Heart left ventricle (tissue), 16 donors: ENCODE measurements around the gene DCN. TPM values are rescaled to one million over a fixed set of nuclear protein-coding genes. Genes with fewer than 3 reads are reported as not detected.

ENCODE experiments used
- ATAC-seq, 4 donors: fragments of 200-7000 bp; cut with Tn5 transposase; one replicate each; pipeline ENCODE4 v1.9.1; 2020 to 2022; ENCODE audit warnings: moderate library complexity in 4 of 4, mild to moderate bottlenecking in 3 of 4, moderate number of reproducible peaks in 1 of 4
- DNase-seq, 5 donors: peaks; one replicate each; pipeline ENCODE4 v3.0.0-alpha.2; 2020
- H3K27ac ChIP-seq, 12 donors: fragments of 200-600 bp; sonication (generic) in 4 of 12; one replicate each; pipeline versions ENCODE4 v1.5.0 to v1.8.0; 2016 to 2022; ENCODE audit warnings: mild to moderate bottlenecking in 2 of 12
- H3K27me3 ChIP-seq, 9 donors: fragments of 200-600 bp; sonication (generic) in 2 of 9; one replicate each; pipeline versions ENCODE4 v1.5.1 to v1.8.0; 2016 to 2022; ENCODE audit warnings: mild to moderate bottlenecking in 3 of 9
- H3K36me3 ChIP-seq, 9 donors: fragments of 200-600 bp; sonication (generic) in 2 of 9; one replicate each; pipeline versions ENCODE4 v1.5.0 to v1.8.0; 2018 to 2022; ENCODE audit warnings: mild to moderate bottlenecking in 2 of 9
- H3K4me1 ChIP-seq, 12 donors: fragments of 200-600 bp; sonication (generic) in 4 of 12; one replicate each; pipeline versions ENCODE4 v1.5.0 to v1.8.0; 2016 to 2022; ENCODE audit warnings: mild to moderate bottlenecking in 3 of 12
- H3K4me3 ChIP-seq, 12 donors: fragments of 200-600 bp; sonication (generic) in 4 of 12; one replicate each; pipeline versions ENCODE4 v1.5.0 to v1.8.0; 2017 to 2022; ENCODE audit warnings: mild to moderate bottlenecking in 9 of 12, moderate library complexity in 4 of 12
- H3K9me3 ChIP-seq, 12 donors: fragments of 200-600 bp; sonication (generic) in 4 of 12; one replicate each; pipeline versions ENCODE4 v1.5.0 to v1.8.0; 2016 to 2022; ENCODE audit warnings: mild to moderate bottlenecking in 1 of 12
- CTCF ChIP-seq, 12 donors: fragments of 200-600 bp; sonication (generic) in 4 of 12; IDR thresholded peaks; one replicate each; pipeline versions ENCODE4 v1.5.0 to v1.8.0; 2018 to 2022; ENCODE audit warnings: antibody characterized with exemption in 12 of 12, mild to moderate bottlenecking in 5 of 12
- POLR2A ChIP-seq, 2 donors: fragments of 450-650 bp; IDR thresholded peaks; one replicate each; pipeline ENCODE4 v1.6.1; 2017; ENCODE audit warnings: antibody characterized with exemption in 2 of 2, mild to moderate bottlenecking in 2 of 2, moderate library complexity in 2 of 2
- WGBS, 4 donors: extraction: QIAGEN DNeasy Blood & Tissue Kit in 2 of 4; methylation state at CpG; one replicate each; pipeline versions ENCODE4 v1.1.5 to v1.1.7; 2013 to 2018; 5-methylcytosine and 5-hydroxymethylcytosine counted together
- intact Hi-C, 10 donors: fragments of 100-400 bp; cut with DNase I; formaldehyde crosslinking; loops; one replicate each; pipeline versions ENCODE4 v1.11.1 to v1.14.2; 2022
- polyA plus RNA-seq, 2 donors: library from polyadenylated mRNA; stranded (reverse); fragments of 200-250 nt; gene quantifications; one replicate each; pipeline ENCODE4 v1.2.3, GENCODE V29; 2013
- total RNA-seq, 9 donors: library from RNA; depleted of rRNA in 2 of 9; stranded (reverse); fragments of >200 nt in 2 of 9; fragmentation: NEBNext Ultra II Directional in 3 of 9; extraction: Animal tissue kit (Norgen Biotek cat#: 25700) in 3 of 9; gene quantifications; one replicate each; pipeline versions ENCODE4 v1.1.0 to v1.2.4, GENCODE V29; 2016 to 2023
- donor health status: ischemic (EF 13 %, LVEDD 7.1; RV severe dilation, severe dysfunction).
- donor health status: healthy with polysubstance abuse.
- donor health status: DM: no; HTN: yes; CAD: no.
- donor health status: DM: no; HTN: no; CAD: no.
- donor health status: ischemic (EF 25% LVEDD 6.9; RV normal size, moderate dysfunction).
- donor health status: ischemic (EF 25% LVEDD 5.7; RV mildly dilated, moderate dysfunction).
- donor health status: healthy.
- donor health status: DM: yes; HTN: yes; CAD: no.
- donor health status: ischemic (EF 35%, LVEDD 5.7; RV mildly dilated, moderate dysfunction).
- donor health status: nonischemic (EF 11% LVEDD 7.7; RV severe dilation, severe dysfunction).
- donor health status: DM: yes; HTN: yes; CAD: no.
- donor health status: PGD.
- donor health status: ischemic (EF 29% LVEDD 5.4; RV normal size, mild dysfunction).
- donor health status: nonischemic (EF 23%, LVEDD 6.1; RV moderate dilation, normal function).

Gene DCN
- total and polyA plus RNA-seq, 11 donors: 238 to 1,187 (median 536) TPM

GRCh38 chr12:91171476-91171875 lies 11.1 kb downstream of the DCN start:
- Histone ChIP-seq H3K36me3 (peaks cover 0 to 53% (median 0%) of the 10 kb centered on the region in 9 donors), H3K4me3 (peak overlapping the region in 4 of 12 donors; percentile 0 to 61 (median 32)), H3K9me3 (peaks cover 0 to 18% (median 0%) of the 10 kb centered on the region in 12 donors), H3K27ac (peak overlapping the region in 8 of 12 donors; percentile 22 to 87 (median 46)), H3K4me1 (peaks cover 0 to 11% (median 0%) of the 10 kb centered on the region in 12 donors), H3K27me3 (no peaks in the 10 kb centered on the region)
- DNase-seq: peak in 2 of 5 donors; percentile 19 to 29
- TF ChIP-seq POLR2A (IDR thresholded peaks at IDR 0.05) (no peak), CTCF (IDR thresholded peaks at IDR 0.05) (no peak)
- intact Hi-C loops: loop anchor here in 5 of 10 donors (5.0 to 10.0 kb wide), 4 partner anchors 156 to 197 kb away; no protein-coding TSS in a partner anchor
- 37 to 58% (median 45%) methylated on average over 2 of the region's 2 CpGs for WGBS, 4 donors
- ATAC-seq: peak in 2 of 4 donors; percentile 61 to 73

- Histone ChIP-seq H3K27me3 (no peaks in the 10 kb centered on the region), H3K9me3 (peaks cover 0 to 14% (median 0%) of the 10 kb centered on the region in 12 donors), H3K4me1 (peaks cover 0 to 6% (median 0%) of the 10 kb centered on the region in 12 donors), H3K36me3 (peaks cover 0 to 69% (median 5%) of the 10 kb centered on the region in 9 donors), H3K27ac (no peak overlapping the region), H3K4me3 (peak overlapping the region in 1 of 12 donors; percentile 7)
- DNase-seq (no peak), ATAC-seq (no peak)
- intact Hi-C loops: no loop called here
- TF ChIP-seq POLR2A (IDR thresholded peaks at IDR 0.05) (no peak), CTCF (IDR thresholded peaks at IDR 0.05) (no peak)
Observed at GRCh38 chr12:91163116-91163515, 19.5 kb downstream of the DCN start.

- H3K4me3 ChIP-seq: no peak overlapping the region
- intact Hi-C loops: no loop called here
- TF ChIP-seq CTCF (IDR thresholded peaks at IDR 0.05) (no peak), POLR2A (IDR thresholded peaks at IDR 0.05) (no peak)
- H3K9me3 ChIP-seq: no peaks in the 10 kb centered on the region
- DNase-seq (no peak), ATAC-seq (no peak)
- no peaks in the 10 kb centered on the region for H3K27me3 ChIP-seq
- no peak overlapping the region for H3K27ac ChIP-seq
- peaks cover 0 to 6% (median 0%) of the 10 kb centered on the region in 12 donors for H3K4me1 ChIP-seq
- peaks cover 0 to 77% (median 5%) of the 10 kb centered on the region in 9 donors for H3K36me3 ChIP-seq
Observed at GRCh38 chr12:91161009-91161408, 21.6 kb downstream of the DCN start.

- Histone ChIP-seq H3K9me3 (peaks cover 0 to 1% (median 0%) of the 10 kb centered on the region in 12 donors), H3K27ac (peak overlapping the region in 1 of 12 donors; percentile 1), H3K36me3 (peaks cover 0 to 98% (median 7%) of the 10 kb centered on the region in 9 donors), H3K4me3 (no peak overlapping the region), H3K4me1 (peaks cover 0 to 7% (median 0%) of the 10 kb centered on the region in 12 donors), H3K27me3 (no peaks in the 10 kb centered on the region)
- DNase-seq (no peak), ATAC-seq (no peak)
- no peak for TF ChIP-seq POLR2A (IDR thresholded peaks at IDR 0.05)
- no peak for TF ChIP-seq CTCF (IDR thresholded peaks at IDR 0.05)
- WGBS, 4 donors: 53 to 71% (median 60%) methylated on average over 2 of the region's 2 CpGs
- intact Hi-C loops: no loop called here
Observed at GRCh38 chr12:91155990-91156389, 26.6 kb downstream of the DCN start.
